PC-9 (cell line): ENCODE data around the gene TAS1R3. TPM values are rescaled to one million over a fixed set of nuclear protein-coding genes. Genes with fewer than 3 reads are reported as not detected.

ENCODE experiments used
- BruUV-seq: library from RNA; stranded (reverse); fragments of 400-500 nt; replicated peaks from 2 replicates; lab custom pipeline; 2021; lab: Mats Ljungman, UMichigan
- CTCF ChIA-PET: fragments of 300-600 bp; sonication (Branson Sonifier 250); formaldehyde crosslinking; loops from one replicate; lab custom pipeline; 2022; ENCODE audit warnings: antibody characterized with exemption; lab: Charles Lee
- POLR2A ChIA-PET: fragments of 300-600 bp; sonication (Branson Sonifier 250); formaldehyde crosslinking; loops from one replicate; lab custom pipeline; 2022; ENCODE audit warnings: antibody characterized with exemption; ENCODE audit not compliant: unreplicated experiment; lab: Charles Lee
- DNase-seq, 2 experiments: peaks; one replicate each; pipeline versions ENCODE4 v3.0.0 to v3.0.0-alpha.2; 2015 to 2022; ENCODE audit warnings: mixed read lengths in 1 of 2
- H2AFZ ChIP-seq: fragments of 200-600 bp; sonication (generic); 2 replicates; pipeline ENCODE4 v1.8.1; 2017; ENCODE audit warnings: antibody characterized with exemption
- H3F3A ChIP-seq: fragments of 200-600 bp; sonication (generic); 2 replicates; pipeline ENCODE4 v1.8.1; 2017; ENCODE audit warnings: antibody characterized with exemption, mild to moderate bottlenecking, low read depth; ENCODE audit not compliant: insufficient read depth
- H3K27ac ChIP-seq: fragments of 200-600 bp; sonication (generic); 2 replicates; pipeline ENCODE4 v1.6.1; 2016; ENCODE audit warnings: mixed run types
- H3K27me3 ChIP-seq: fragments of 200-600 bp; sonication (generic); 2 replicates; pipeline ENCODE4 v1.6.1; 2016; ENCODE audit warnings: low read depth, mixed run types; ENCODE audit not compliant: insufficient read depth
- H3K36me3 ChIP-seq: fragments of 200-600 bp; sonication (generic); 2 replicates; pipeline ENCODE4 v1.6.1; 2016; ENCODE audit warnings: low read depth, mixed run types
- H3K4me1 ChIP-seq: fragments of 200-600 bp; sonication (generic); replicated peaks from 2 replicates; pipeline ENCODE4 v1.6.1; 2016; ENCODE audit warnings: mixed run types; ENCODE audit not compliant: insufficient read depth
- H3K4me2 ChIP-seq: fragments of 200-600 bp; sonication (generic); 2 replicates; pipeline ENCODE4 v1.6.1; 2017; ENCODE audit warnings: mixed run types
- H3K4me3 ChIP-seq: fragments of 200-600 bp; sonication (generic); 2 replicates; pipeline ENCODE4 v1.6.1; 2016; ENCODE audit warnings: mixed run types
- H3K79me2 ChIP-seq: fragments of 200-600 bp; sonication (generic); 2 replicates; pipeline ENCODE4 v1.6.1; 2017; ENCODE audit warnings: low read depth, mixed run types
- H3K9me2 ChIP-seq: fragments of 200-600 bp; sonication (generic); 2 replicates; pipeline ENCODE4 v1.8.1; 2017; ENCODE audit warnings: mild to moderate bottlenecking; ENCODE audit not compliant: insufficient read depth
- H3K9me3 ChIP-seq: fragments of 200-600 bp; sonication (generic); 2 replicates; pipeline ENCODE4 v1.8.1; 2016; ENCODE audit warnings: low read depth; ENCODE audit not compliant: insufficient read depth
- H4K20me1 ChIP-seq: fragments of 200-600 bp; sonication (generic); 2 replicates; pipeline ENCODE4 v1.8.1; 2017; ENCODE audit not compliant: insufficient read depth
- EZH2 ChIP-seq: fragments of 200-600 bp; sonication (generic); IDR thresholded peaks from 2 replicates; pipeline ENCODE4 v1.8.0; 2017; ENCODE audit warnings: antibody characterized with exemption, low read depth
- intact Hi-C: fragments of 100-400 bp; cut with micrococcal nuclease; formaldehyde crosslinking; loops from one replicate; pipeline ENCODE4 v1.10.0; 2022; ENCODE audit not compliant: unreplicated experiment
- total RNA-seq: library from RNA; stranded (reverse); gene quantifications from 2 replicates; pipeline ENCODE4 v1.2.3, GENCODE V29; 2021
- TF ChIP-seq, protein P1 (sequence below): fragments of 200-600 bp; sonication (generic); conservative IDR thresholded peaks from 2 replicates; pipeline ENCODE4 v1.6.1; 2017; ENCODE audit warnings: mixed run types, antibody characterized with exemption, mild to moderate bottlenecking, moderate library complexity

TAS1R3 gene
- total RNA-seq, 1 experiment from 2014 or later = 0.57 TPM

DNA sequence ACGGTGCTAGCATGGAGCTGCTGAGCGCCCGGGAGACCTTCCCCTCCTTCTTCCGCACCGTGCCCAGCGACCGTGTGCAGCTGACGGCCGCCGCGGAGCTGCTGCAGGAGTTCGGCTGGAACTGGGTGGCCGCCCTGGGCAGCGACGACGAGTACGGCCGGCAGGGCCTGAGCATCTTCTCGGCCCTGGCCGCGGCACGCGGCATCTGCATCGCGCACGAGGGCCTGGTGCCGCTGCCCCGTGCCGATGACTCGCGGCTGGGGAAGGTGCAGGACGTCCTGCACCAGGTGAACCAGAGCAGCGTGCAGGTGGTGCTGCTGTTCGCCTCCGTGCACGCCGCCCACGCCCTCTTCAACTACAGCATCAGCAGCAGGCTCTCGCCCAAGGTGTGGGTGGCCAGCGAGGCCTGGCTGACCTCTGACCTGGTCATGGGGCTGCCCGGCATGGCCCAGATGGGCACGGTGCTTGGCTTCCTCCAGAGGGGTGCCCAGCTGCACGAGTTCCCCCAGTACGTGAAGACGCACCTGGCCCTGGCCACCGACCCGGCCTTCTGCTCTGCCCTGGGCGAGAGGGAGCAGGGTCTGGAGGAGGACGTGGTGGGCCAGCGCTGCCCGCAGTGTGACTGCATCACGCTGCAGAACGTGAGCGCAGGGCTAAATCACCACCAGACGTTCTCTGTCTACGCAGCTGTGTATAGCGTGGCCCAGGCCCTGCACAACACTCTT is 1.1 kb downstream of the TAS1R3 start:
- Histone ChIP-seq H2AFZ (no peak overlapping the region), H3K36me3 (no peaks in the 10 kb centered on the region), H4K20me1 (peaks cover 5% of the 10 kb centered on the region), H3K4me1 (peaks cover 17% of the 10 kb centered on the region), H3K9me3 (no peaks in the 10 kb centered on the region), H3K79me2 (0 out of 2 replicates have a peak, but pooled peaks cover 3% of the 10 kb centered on the region), H3K4me2 (no peak overlapping the region), H3K27ac (no peak overlapping the region), H3F3A (peaks cover 35% of the 10 kb centered on the region; the same call in 1 of the 2 replicates), H3K4me3 (no peak overlapping the region), H3K9me2 (no peaks in the 10 kb centered on the region), H3K27me3 (no peaks in the 10 kb centered on the region)
- ChIA-PET CTCF (no interaction called here), POLR2A (no interaction called here)
- no TSS peak for BruUV-seq
- intact Hi-C loops = no loop called here
- TF ChIP-seq EZH2 = no peak
- TF ChIP-seq, protein P1, sequence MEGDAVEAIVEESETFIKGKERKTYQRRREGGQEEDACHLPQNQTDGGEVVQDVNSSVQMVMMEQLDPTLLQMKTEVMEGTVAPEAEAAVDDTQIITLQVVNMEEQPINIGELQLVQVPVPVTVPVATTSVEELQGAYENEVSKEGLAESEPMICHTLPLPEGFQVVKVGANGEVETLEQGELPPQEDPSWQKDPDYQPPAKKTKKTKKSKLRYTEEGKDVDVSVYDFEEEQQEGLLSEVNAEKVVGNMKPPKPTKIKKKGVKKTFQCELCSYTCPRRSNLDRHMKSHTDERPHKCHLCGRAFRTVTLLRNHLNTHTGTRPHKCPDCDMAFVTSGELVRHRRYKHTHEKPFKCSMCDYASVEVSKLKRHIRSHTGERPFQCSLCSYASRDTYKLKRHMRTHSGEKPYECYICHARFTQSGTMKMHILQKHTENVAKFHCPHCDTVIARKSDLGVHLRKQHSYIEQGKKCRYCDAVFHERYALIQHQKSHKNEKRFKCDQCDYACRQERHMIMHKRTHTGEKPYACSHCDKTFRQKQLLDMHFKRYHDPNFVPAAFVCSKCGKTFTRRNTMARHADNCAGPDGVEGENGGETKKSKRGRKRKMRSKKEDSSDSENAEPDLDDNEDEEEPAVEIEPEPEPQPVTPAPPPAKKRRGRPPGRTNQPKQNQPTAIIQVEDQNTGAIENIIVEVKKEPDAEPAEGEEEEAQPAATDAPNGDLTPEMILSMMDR = no peak
- DNase-seq = no peak

DNA sequence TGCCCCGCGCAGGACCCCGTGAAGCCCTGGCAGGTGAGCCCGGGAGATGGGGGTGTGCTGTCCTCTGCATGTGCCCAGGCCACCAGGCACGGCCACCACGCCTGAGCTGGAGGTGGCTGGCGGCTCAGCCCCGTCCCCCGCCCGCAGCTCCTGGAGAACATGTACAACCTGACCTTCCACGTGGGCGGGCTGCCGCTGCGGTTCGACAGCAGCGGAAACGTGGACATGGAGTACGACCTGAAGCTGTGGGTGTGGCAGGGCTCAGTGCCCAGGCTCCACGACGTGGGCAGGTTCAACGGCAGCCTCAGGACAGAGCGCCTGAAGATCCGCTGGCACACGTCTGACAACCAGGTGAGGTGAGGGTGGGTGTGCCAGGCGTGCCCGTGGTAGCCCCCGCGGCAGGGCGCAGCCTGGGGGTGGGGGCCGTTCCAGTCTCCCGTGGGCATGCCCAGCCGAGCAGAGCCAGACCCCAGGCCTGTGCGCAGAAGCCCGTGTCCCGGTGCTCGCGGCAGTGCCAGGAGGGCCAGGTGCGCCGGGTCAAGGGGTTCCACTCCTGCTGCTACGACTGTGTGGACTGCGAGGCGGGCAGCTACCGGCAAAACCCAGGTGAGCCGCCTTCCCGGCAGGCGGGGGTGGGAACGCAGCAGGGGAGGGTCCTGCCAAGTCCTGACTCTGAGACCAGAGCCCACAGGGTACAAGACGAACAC is 1.8 kb downstream of the TAS1R3 start:
- no peaks in the 10 kb centered on the region for H3K9me2 ChIP-seq
- peaks cover 9% of the 10 kb centered on the region for H4K20me1 ChIP-seq
- peaks cover 38% of the 10 kb centered on the region; the same call in 1 of the 2 replicates for H3F3A ChIP-seq
- intact Hi-C loops = no loop called here
- H3K9me3 ChIP-seq = no peaks in the 10 kb centered on the region
- no peak overlapping the region for H3K4me3 ChIP-seq
- H3K4me1 ChIP-seq = peaks cover 17% of the 10 kb centered on the region
- H2AFZ ChIP-seq = no peak overlapping the region
- H3K79me2 ChIP-seq = no peaks in the 10 kb centered on the region
- BruUV-seq = no TSS peak
- H3K27me3 ChIP-seq = no peaks in the 10 kb centered on the region
- CTCF ChIA-PET = no interaction called here
- DNase-seq = no peak
- H3K36me3 ChIP-seq = no peaks in the 10 kb centered on the region
- TF ChIP-seq, protein P1 = no peak
- TF ChIP-seq EZH2 = no peak
- POLR2A ChIA-PET = no interaction called here
- no peak overlapping the region for H3K4me2 ChIP-seq
- H3K27ac ChIP-seq = no peak overlapping the region

DNA sequence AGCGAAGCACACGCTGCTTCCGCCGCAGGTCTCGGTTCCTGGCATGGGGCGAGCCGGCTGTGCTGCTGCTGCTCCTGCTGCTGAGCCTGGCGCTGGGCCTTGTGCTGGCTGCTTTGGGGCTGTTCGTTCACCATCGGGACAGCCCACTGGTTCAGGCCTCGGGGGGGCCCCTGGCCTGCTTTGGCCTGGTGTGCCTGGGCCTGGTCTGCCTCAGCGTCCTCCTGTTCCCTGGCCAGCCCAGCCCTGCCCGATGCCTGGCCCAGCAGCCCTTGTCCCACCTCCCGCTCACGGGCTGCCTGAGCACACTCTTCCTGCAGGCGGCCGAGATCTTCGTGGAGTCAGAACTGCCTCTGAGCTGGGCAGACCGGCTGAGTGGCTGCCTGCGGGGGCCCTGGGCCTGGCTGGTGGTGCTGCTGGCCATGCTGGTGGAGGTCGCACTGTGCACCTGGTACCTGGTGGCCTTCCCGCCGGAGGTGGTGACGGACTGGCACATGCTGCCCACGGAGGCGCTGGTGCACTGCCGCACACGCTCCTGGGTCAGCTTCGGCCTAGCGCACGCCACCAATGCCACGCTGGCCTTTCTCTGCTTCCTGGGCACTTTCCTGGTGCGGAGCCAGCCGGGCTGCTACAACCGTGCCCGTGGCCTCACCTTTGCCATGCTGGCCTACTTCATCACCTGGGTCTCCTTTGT is 2.6 kb downstream of the TAS1R3 start:
- no peak for TF ChIP-seq EZH2
- TF ChIP-seq, protein P1 = no peak
- H3K4me3 ChIP-seq = no peak overlapping the region
- H3K27ac ChIP-seq = no peak overlapping the region
- no peaks in the 10 kb centered on the region for H3K9me2 ChIP-seq
- no peaks in the 10 kb centered on the region for H3K9me3 ChIP-seq
- no peak for DNase-seq
- H3K36me3 ChIP-seq = no peaks in the 10 kb centered on the region; the same call in 1 of the 2 replicates
- intact Hi-C loops = no loop called here
- no peak overlapping the region for H2AFZ ChIP-seq
- H3K4me1 ChIP-seq = peaks cover 17% of the 10 kb centered on the region
- POLR2A ChIA-PET = no interaction called here
- CTCF ChIA-PET = no interaction called here
- no peaks in the 10 kb centered on the region for H3K79me2 ChIP-seq
- H4K20me1 ChIP-seq = peaks cover 9% of the 10 kb centered on the region
- no TSS peak for BruUV-seq
- no peak overlapping the region for H3K4me2 ChIP-seq
- H3K27me3 ChIP-seq = no peaks in the 10 kb centered on the region
- peaks cover 34% of the 10 kb centered on the region; the same call in 1 of the 2 replicates for H3F3A ChIP-seq
